ENCODE results near the gene FBXO31.
"Not testable (repeated sequence)": the region's sequence is repeated elsewhere in the genome, so short reads cannot be mapped to it uniquely, and the experiment has no call there.

The FBXO31 gene

DNA sequence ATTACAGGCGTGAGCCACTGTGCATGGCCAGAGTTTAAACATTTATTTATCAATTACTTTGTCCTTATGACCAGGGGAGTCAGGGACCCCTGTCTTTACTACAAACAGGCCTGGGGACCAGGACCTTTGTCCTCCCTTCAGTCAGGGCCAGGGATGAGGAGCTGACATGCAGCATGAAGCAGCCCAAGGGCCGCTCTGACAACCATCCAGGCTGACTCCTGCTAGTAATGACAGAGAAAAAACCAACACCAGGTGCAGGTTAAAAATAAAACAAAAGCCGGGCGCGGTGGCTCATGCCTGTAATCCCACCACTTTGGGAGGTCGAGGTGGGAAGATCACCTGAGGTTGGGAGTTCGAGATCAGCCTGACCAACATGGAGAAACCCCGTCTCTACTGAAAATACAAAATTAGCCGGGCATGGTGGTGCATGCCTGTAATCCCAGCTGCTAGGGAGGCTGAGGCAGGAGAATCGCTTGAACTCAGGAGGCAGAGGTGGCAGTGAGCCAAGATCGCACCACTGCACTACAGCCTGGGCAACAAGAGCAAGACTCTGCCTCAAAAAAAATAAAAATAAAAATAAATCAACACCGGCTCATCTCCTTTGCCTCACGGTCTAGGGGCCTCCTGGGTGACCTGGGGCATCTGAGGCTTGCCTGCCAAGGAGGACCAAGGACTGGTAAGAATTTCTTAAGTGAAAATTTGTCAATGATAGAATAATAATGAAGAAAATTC is 20.6 kb downstream of the FBXO31 start:
- not testable (repeated sequence) for DNase-seq (ENCODE audit: low spot score)

DNA sequence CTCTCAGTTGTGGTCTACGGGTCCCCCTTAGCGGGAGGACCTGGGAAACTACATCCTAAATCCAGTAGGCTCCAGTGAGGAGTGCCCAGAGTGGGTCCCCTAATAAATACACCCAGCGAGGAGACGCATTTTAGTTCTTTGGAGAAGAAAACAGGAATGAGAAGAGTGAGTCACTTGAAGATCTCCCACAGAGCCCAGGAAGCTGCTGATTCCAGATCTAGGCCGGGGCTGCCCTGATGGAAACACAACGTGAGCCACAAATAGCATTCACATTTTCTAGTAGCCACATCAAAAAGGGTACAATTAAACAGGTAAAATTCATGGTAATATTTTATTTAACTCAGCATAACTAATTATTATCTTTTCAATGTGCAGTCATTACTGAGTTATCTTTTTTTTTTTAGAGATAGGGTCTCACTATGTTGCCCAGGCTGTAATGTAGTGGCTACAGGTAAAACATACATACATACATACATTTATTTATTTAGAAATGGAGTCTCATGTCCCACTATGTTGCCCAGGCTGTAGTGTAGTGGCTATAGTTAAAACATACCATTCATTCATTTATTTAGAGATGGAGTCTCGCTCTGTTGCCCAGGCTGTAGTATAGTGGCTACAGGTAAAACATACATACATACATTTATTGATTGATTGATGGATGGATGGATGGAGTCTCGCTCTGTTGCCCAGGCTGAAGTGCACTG is 21.5 kb downstream of the FBXO31 start:
- no peak for DNase-seq (ENCODE audit: low spot score)

DNA sequence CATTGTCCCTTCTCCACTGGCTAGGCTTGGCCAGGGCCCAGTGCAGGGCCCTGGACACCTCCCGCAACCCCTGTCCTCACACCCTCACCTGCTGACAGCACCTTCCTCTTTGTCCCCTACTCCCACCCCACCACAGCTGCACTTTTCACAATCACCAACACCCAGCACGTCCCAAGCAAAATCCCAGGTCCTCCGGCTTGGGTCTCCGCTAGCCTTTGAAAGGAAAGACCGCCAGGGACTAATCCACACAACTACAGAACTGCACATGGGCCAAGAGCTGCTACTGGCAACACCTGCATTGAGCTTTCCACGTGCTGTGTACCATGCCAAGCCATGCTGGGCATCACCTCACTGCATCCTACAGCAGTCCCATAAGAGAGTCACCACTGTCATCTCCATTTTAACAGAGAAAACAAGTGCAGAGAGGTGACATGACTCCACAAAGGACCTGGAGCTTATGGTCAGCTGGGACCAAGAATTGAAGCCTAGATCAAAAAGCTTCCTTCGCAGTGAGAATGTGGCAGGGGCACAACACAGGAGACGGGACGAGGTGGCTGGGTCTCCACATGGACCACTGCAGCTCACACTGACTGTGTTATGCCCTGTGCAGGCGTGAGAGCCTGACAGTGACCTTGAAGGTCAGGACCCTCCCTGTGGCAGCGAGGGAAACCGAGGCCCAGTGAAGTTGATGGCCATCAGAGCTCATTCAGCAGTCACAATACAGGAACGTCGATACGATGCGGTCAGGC is 22.5 kb downstream of the FBXO31 start:
- DNase-seq (ENCODE audit: low spot score), result no peak

DNA sequence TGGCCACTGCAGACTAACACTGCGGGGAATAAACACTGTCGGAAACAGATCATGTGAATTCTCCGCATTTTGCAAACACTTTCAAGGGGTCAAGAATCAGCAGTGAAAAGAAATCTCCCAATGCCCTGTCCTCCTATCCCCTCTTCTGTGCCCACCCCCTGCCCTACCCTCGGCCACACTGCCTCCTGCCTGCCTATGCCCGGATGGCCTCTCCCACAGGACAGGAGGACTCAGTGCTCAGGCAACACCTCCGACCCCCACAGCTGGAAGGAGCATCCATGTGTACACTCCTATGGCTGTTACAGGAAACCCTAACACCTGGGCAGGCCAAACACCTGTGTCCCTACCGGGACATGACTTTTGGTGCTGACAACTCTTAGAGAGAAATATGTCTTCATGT is 24.5 kb downstream of the FBXO31 start:
- DNase-seq (ENCODE audit: low spot score), result no peak

DNA sequence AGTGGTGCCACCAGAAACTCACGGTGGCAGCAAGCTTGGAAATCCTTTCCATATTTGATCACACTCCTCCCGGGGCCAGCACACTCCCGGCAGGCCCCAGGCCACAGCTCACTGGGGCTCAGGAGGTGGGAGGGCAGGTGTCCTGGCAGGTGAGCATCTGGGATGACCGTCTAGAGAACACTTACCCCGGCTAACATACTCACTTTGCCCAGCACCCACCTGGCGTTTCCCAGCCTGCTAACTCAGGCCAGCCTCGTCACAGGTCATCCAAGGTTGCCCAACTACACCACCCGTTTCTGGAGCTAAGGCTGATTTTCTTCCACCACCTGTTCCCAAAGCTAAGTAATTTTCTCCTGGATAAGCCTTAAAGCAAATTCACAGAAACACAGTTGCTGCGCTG is 24.9 kb downstream of the FBXO31 start:
- no peak for DNase-seq (ENCODE audit: low spot score)

DNA sequence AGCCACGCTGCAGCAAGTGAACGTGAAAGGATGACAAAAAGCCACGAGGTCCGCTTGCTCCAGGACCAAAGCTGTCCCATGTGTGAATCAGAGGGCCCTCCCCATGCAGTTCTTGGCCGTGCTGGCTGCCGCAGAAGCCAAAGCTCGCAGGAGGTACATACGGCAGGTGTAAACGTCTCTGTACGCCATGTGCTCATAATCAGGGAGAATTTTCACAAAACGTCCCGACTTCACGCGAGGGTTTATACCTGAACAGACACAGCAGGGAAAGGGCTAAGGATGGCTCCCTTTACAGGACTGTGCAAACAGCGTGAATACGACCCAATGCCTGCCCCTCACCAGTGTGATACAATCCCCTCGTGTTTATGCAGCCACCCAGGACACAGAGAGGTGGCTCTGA is 25.3 kb downstream of the FBXO31 start:
- DNase-seq (ENCODE audit: low spot score), result no peak

DNA sequence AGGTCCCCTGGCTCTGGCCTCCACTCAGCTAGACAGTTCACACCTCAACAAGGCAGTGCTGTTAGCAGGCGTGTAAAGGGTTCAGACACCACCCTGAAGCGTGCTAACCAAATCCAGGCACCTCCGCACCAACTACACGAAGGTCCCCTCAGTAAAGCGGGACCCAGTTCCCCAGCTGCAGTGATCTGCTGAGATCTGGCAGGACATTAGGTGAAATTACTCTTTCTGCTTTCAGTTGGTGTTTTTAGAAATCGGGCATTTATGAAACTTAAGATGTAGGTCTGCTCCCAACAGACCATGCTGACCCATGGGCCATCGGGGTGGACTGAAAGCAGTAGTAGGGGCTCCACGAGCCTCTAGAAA is 27.1 kb downstream of the FBXO31 start:
- DNase-seq (ENCODE audit: low spot score), result no peak

DNA sequence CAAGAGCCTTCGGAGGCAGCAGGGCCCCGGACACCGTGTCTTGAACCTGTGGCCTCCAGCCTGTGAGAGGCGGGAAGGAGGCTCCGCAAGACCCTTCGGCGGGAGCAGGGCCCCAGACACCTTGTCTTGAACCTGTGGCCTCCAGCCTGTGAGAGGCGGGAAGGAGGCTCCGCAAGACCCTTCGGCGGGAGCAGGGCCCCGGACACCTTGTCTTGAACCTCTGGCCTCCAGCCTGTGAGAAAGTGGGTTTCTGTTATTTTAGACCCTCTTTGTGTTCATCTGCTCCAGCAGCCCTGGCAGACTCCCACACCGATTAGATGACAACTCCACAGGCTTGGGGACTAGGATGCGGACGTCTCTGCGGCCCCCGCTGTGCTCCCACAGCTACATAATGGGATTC is 30.0 kb downstream of the FBXO31 start:
- DNase-seq (ENCODE audit: low spot score), result no peak

DNA sequence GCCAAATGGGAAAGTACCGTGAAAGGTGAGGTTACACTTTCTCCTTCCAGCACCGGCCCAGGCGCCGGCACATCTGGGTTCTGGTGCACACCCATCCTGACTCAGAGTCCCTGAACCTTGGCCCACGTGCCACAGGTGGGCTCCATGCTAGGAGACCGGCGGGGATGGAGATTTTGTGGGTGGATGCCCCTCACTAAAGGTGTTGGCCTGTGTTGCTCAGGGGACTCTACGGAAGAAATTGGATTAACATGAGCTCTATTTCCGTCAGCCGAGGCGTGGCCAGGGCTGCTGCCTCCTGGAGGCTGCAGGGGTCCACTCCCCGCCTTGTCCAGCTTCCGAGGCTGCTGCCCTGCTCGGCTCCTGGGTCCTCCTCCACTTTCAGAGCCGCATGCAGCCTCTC is 30.8 kb downstream of the FBXO31 start:
- DNase-seq (ENCODE audit: low spot score), result no peak

DNA sequence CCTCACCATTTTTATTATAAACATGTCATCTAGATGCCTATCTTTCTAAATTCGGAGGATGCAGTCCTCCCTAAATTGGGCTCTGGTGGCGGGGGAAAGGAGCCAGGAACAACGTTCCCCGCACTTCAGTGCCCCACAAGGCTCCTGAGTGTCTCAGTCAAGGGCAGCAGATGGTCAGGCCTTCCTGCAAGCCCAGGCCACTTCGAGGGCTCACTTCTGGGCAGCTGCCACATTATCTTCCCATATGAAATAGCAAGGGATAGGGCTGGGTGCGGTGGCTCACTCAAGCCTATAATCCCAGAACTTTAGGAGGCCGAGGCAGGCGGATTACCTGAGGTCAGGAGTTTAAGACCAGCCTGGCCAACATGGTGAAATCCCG is 32.3 kb downstream of the FBXO31 start:
- DNase-seq (ENCODE audit: low spot score), result no peak

DNA sequence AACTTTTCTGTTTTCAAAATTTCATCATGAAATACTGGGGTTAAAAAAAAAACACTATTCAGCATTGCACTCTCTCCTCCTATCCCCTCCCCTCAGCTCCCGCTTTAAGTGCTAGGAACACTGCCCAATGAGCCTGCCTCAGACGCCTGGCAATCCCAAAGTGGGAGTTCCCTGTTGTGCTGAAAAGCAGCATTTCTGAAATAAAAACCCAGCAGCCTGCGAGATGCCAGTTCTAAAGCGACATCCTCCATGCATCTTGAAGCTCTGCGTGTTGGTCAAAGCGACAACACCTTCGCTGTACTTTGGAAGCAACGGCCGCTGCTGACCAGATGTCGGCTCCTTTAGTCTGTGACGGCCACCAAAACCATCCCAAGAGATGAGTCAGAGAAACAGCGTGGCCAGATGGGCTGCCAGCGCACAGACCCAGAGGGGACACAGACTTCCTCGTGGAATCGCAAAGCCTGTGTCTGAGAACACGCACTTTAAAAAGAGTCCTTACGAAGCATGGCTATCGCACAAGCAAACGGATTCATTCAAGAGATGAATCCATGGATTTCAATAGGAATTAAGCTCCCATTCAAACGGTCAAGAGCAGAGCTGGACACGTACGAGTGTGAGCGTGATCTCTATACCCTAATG is 32.8 kb downstream of the FBXO31 start:
- DNase-seq (ENCODE audit: low spot score), result no peak

DNA sequence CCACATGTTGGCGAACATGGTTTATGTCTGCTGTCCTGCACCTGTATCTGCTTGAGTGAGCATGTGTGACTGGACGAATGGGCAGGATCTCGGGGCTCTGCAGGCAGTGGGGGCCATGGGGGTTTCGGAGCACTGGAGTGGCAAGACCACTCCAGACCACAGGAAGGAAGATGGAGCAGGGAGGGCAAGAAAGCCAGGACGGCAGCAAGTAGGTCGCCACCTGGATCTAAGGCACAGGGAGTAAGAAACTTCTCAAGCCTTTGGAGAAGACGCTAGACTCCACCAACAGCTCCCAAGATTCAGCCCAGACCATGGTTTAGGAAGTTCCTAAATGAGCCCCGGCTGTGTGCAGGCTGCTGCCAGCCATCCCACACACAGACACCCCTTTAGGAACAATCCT is 33.5 kb downstream of the FBXO31 start:
- DNase-seq (ENCODE audit: low spot score), result no peak

DNA sequence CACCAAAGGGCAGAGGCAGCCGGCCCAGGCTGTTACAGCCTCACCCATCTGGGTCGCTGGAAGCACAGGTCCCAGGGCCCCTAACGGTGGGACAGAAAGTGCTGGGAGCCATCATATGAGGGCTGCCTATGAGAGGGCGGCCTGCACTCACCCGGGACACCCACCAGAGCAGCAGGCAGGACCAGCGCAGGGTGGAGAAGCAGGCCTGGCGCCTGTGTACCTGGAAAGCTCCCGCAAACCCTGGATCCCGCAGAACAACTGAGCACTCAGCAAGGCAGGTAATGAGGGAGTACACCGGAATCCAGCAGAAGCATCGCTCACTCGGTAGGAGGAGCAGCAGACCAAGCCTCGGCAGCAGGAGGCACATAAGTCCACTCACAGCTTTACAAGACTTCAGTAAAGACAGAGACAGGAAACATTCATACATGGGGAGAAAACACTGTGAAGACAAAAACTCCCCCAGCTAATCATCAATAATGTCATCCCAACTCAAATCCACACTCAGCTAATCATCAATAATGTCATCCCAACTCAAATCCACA is 34.9 kb downstream of the FBXO31 start:
- DNase-seq (ENCODE audit: low spot score), result no peak

DNA sequence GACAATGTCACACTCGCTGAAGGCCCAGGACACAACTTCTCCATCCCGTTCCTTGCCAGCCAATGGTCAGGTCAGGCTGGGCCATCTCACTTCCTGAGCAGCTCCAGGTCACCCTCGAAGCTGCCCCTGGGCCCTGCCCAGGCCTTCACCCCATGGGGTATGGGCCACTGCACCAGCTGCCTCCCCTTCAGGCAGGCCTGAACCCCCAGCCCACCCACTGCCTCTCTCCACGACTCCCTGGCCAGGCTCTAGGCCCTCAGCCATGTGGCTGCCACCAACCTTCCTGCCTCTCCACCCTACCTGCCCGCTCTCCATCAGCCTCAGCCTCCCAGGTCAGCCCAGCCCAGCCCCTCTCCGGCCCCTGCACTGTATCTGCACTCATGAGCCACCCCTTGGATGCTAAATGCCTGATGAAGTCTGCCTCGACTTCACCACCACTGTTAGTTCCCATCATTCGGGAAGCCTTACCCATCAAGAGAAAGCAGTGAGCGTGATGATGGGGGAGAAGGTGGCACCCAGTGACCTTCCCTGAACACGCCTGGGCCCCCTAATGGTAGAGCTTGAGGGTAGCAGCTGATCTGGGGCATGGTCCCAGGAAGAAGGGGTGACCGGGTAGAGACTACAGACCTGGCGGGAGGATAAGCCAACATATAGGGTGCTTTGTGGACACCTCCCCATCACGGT is 35.5 kb downstream of the FBXO31 start:
- DNase-seq (ENCODE audit: low spot score), result no peak

DNA sequence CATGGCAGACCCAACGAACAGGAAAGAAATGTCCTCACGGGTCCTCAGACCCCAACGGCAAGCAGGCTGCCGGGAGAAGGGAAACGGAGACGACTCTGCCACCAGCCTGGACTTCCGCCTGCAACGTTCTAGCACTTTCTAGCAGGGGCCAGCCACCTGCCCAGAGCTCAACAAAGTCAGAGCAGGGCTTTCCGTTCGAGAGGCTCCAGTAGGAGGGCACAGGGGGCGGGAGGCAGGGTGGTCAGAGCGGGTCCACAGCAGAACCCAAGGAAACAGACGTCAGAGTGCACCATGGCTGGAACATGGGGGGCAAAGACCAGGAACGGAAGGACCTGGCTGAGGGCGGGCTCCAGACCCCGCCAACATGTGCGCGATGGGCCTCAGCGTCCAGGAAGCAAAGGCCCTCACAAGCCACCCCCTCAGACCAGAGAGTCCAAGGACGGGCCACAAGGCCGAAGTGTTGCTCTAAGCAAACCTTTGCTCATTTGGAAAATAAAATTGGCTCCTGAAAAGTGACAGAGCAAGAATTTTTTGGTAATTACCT is 37.0 kb downstream of the FBXO31 start:
- DNase-seq (ENCODE audit: low spot score), result no peak

DNA sequence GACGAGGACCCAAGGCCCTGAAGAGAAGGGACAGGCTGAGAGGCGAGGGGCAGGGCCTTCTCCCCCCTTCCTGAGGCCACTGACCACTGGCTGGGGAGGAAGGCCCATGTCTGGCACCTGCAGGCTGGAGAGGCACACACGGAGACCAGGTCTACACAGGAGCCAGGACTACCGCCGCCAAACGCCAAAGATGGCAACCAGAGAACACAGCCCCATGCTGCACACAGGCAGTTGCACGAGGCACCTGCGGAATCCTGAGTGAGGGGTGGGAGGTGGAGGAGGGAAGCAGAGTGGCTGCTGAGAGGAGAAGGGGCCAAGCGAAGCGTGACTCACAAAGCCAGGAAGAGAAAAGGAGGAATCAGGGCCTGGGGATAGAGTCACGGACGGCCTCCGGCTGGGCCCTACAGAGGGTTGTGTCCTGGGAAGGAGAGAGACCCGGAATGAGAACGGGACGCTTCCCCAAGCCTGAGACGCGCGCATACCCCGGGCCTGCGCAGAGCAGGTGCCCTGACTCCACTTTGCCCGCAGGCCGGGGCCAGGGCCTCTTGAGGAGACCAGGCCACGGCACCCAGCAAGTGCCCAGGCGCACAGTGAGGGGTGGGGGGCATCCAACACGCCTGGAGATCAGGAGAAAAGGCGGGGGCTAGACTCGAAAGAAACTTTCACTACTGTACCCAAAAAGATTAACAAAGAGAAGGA is 37.7 kb downstream of the FBXO31 start:
- no peak for DNase-seq (ENCODE audit: low spot score)

DNA sequence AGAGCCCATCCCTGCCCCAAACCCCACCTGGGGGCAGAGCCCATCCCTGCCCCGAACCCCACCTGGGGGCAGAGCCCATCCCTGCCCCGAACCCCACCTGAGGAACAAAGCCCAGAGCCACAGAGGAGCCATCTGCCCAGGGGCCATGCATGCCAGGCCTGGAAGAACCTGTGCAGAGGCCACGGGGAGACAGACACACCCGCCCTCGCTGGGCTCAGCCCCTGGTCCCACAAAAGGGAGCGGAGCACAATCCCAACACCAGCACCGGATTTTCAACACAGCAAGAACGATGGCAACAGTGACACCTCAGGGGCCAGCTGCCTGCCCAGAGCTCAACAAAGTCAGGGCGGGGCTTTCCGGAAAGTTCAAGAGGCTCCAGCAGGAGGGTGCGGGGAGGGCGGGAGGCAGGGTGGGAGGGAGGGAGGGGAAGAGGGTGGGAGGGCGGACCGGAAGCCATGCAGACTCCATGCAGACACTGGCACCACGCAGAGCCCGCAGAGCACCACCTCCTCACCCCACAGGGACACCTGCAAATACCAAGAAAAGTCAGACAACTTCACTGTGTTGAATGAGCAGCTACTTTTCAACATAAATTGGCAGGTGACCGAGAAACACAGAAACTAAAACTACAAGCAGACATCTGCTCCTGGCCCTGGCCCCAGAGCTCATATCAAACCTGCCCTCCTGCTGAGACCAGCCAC is 38.5 kb downstream of the FBXO31 start:
- DNase-seq (ENCODE audit: low spot score), result peak; percentile 72

DNA sequence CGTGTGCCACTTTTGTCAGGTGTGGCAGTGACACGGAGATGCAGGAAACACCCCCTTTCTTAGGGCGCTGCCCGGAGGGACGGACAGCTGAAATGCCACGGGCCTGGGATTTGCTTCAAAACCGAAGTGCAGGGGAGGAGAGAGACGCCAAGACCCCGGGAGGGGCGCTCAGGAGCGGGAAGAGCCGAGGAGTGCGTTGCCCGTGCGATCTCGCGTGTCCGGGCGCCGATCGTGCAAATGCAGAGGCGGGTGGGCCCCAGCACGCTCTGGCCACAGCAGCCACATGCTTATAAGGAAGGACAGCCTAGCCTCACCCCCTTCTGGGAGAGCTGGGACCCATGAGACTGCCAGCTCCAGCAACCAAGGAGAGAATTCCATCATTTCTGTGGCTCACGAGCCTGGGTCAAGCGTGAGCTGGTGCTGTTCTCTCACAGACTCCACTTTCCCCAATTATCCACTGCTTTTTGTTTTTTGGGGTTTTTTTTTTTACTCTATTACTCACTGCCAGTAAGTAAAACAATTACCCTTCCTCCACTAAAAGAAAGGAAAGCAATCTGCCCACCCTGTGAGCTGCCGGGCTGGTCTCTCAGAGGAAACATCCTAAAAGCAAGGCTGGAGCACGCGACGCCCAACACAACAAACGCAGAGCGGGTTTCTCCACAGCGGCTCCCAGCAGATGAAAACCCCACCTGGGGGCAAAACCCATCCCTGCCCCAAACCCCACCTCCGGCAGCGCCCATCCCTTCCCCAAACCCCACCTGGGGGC is 39.2 kb downstream of the FBXO31 start:
- DNase-seq (ENCODE audit: low spot score), result no peak

DNA sequence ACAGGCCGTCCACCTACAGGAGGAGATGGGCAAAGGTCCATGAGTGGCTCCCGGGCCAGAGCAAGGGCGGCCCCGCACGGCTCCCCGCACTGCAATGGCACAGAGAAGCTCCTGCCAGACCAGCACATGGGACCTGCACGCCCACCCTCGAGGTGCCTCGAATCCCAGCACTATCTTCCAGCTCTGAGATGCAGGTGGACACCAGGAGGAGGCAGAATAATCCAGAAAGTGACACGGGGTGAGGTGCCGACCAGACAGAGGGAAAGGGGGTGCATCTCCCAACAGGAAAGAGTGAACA is 39.9 kb downstream of the FBXO31 start:
- DNase-seq (ENCODE audit: low spot score), result no peak
